Fibroblast of the aortic adventitia (primary cell): ENCODE results near the gene ASB3. TPM values are rescaled to one million over a fixed set of nuclear protein-coding genes. Genes with fewer than 3 reads are reported as not detected.

Experiments used
- DNase-seq: peaks from one replicate; pipeline ENCODE4 v3.0.0-alpha.2; 2010; ENCODE audit warnings: low read depth
- H3K4me3 ChIP-seq: 2 replicates; pipeline ENCODE4 v1.5.1; 2011; ENCODE audit warnings: low read depth, mild to moderate bottlenecking, control low read depth, low read length, moderate library complexity
- total RNA-seq: library from RNA; depleted of rRNA; stranded (reverse); fragments of >200 nt; gene quantifications from 2 replicates; pipeline ENCODE4 v1.2.3, GENCODE V29; 2012; ENCODE audit warnings: low replicate concordance
- TF ChIP-seq, protein P1 (sequence below): IDR thresholded peaks from 2 replicates; pipeline ENCODE4 v1.5.1; 2011; ENCODE audit warnings: mild to moderate bottlenecking, low read length, control low read depth, inconsistent platforms; ENCODE audit not compliant: insufficient read depth

ASB3 gene
- total RNA-seq, 1 donor: 27.9 TPM

DNA sequence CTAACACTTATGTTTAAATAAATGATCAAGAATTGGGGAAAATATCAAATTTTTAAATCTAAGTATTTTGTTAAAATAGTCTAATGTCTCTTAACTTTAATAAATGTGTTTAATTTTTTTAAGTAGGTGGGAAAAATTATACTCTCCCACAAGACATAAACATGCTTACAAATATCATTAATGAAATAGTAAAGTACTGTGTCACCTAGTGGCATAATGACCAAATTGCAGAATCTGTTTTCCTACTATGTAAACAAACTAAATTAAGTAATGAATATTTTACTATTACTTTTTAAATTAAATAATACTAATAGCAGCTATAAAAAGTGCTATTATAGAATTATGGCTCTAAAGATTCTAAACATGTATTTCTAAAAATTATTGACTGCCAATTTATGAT is 71.2 kb downstream of the ASB3 start:
- peak; percentile 30 for DNase-seq
- H3K4me3 ChIP-seq: no peak overlapping the region
- TF ChIP-seq, protein P1, sequence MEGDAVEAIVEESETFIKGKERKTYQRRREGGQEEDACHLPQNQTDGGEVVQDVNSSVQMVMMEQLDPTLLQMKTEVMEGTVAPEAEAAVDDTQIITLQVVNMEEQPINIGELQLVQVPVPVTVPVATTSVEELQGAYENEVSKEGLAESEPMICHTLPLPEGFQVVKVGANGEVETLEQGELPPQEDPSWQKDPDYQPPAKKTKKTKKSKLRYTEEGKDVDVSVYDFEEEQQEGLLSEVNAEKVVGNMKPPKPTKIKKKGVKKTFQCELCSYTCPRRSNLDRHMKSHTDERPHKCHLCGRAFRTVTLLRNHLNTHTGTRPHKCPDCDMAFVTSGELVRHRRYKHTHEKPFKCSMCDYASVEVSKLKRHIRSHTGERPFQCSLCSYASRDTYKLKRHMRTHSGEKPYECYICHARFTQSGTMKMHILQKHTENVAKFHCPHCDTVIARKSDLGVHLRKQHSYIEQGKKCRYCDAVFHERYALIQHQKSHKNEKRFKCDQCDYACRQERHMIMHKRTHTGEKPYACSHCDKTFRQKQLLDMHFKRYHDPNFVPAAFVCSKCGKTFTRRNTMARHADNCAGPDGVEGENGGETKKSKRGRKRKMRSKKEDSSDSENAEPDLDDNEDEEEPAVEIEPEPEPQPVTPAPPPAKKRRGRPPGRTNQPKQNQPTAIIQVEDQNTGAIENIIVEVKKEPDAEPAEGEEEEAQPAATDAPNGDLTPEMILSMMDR: peak; percentile 51

DNA sequence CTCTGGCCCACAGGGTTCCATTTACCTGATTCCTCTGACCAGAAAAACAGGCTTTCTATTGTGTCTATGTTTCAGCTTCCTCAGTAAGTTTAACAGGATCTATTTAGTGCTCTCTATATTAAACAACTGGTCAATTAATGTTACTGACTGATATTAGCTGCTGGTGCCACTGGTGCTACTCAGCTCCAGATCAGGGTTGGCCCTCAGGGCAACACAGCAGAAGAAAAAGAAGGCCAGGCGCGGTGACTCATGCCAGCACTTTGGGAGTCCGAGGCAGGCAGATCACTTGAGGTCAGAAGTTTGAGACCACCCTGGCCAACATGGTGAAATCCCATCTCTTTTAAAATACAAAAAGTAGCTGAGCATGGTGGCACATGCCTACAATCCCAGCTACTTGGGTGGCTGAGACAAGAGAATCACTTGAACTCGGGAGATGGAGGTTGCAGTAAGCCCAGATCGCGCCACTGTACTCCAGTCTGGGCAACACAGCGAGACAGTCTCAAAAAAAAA is 75.4 kb downstream of the ASB3 start:
- TF ChIP-seq, protein P1: no peak
- no peak overlapping the region for H3K4me3 ChIP-seq
- no peak for DNase-seq

DNA sequence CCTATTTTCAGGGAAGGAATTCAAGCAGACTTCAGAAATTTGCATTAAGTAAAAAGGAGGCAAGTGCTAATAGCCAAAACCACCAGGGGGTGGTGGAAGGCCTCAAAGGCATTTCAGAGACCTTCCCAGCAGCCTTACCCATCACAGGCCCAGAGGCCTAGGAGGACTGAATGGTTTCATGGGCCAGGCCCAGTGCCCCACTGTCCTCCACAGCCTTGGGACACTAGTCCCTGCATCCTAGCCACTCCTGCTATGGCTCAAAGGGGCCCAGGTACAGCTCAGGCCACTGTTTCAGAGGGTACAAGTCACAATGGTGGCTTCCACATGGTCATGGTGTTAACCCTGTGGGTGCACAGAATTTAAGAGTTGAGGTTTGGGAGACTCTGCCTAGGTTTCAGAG is 77.8 kb downstream of the ASB3 start:
- DNase-seq: no peak
- H3K4me3 ChIP-seq: no peak overlapping the region
- TF ChIP-seq, protein P1: no peak

DNA sequence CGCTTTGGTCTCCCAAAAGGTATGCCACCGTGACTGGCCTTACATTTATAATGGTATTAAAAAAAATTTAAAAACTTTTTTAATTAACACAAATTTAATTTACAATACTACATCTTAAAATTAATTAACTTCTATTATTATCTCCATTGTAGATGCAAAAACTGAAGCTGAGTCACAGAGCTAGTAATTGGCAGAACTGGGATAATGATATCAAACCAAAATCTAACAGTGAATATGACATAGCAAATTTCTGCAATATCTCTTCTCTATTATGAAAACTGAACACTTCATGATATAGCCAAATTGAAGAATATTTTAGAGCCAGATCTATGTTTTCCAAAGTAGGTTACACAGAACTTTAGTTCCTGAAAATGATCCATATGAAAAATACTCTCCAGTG is 85.5 kb downstream of the ASB3 start:
- H3K4me3 ChIP-seq: no peak overlapping the region
- no peak for DNase-seq
- TF ChIP-seq, protein P1: no peak

DNA sequence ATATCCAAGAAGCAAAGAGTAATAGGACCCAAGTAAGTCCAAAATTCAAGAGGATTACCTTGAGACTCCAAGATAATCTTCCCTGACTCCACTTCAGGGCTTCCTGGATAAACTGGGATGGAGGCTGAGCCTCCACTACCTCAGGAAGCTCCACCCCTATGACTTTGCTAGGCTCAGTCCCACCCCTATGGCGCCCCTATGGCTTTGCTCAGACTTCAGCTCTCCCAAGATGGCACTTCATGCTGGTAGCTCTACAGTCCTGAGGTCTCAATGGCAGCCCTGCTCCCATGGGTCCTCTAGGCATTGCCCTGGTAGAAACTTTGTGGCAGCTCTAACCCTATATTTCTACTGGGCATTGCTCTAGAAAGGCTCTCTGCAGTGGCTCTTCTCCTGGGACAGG is 89.1 kb downstream of the ASB3 start:
- TF ChIP-seq, protein P1: no peak
- H3K4me3 ChIP-seq: no peak overlapping the region
- no peak for DNase-seq

DNA sequence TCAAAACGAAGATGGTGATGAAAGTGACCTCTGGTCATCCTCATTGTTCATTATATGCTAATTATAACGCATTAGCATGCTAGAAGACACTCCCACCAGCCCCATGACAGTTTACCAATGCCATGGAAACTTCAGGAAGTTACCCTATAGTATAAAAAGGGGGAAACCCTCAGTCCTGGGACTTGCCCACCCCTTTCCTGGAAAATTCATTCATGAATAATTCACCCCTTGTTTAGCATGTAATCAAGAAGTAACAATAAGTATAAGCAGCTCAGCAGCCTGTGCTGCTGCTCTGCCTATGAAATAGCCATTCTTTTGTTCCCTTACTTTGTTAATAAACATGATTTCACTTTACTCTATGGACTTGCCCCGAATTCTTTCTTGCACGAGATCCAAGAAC is 89.7 kb downstream of the ASB3 start:
- no peak overlapping the region for H3K4me3 ChIP-seq
- TF ChIP-seq, protein P1: no peak
- no peak for DNase-seq

DNA sequence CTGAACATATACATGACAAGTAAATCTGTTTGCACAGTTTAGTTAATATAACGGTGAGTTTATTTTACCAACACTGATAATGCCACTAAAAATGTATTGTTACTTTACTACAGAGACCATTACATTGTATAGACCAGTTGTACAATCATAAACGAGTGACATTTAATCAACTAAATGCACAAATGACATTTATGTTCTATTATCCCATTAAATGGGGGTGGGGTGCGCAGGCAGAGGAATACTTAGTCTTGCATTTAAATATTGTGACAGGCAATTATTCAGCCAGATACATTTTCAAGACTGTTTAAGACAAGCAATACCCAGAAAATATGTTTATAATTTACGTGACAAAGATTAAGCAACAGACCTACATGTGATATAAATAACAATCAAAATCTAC is 91.2 kb downstream of the ASB3 start:
- TF ChIP-seq, protein P1: no peak
- H3K4me3 ChIP-seq: no peak overlapping the region
- DNase-seq: no peak
